Aorta (tissue), 5 donors: ENCODE data around the gene SATB2. TPM values are rescaled to one million over a fixed set of nuclear protein-coding genes. Genes with fewer than 3 reads are reported as not detected.

Experiments
- ATAC-seq: fragments of 200-7000 bp; cut with Tn5 transposase; one replicate; pipeline ENCODE4 v1.9.1; 2022; ENCODE audit warnings: moderate library complexity; ENCODE audit not compliant: low FRiP score
- DNase-seq, 2 donors: peaks; one replicate each; pipeline ENCODE4 v3.0.0-alpha.2; 2020
- H3K27ac ChIP-seq, 2 donors: one replicate each; pipeline ENCODE4 v1.5.1; 2013; ENCODE audit warnings: low read length in 2 of 2, mild to moderate bottlenecking in 2 of 2, moderate library complexity in 2 of 2, control low read depth in 1 of 2, inconsistent platforms in 1 of 2, low read depth in 1 of 2
- H3K27me3 ChIP-seq, 2 donors: one replicate each; pipeline ENCODE4 v1.6.1; 2013; ENCODE audit warnings: control low read depth in 1 of 2, low read length in 1 of 2, mild to moderate bottlenecking in 1 of 2, moderate library complexity in 1 of 2; ENCODE audit not compliant: insufficient read depth in 2 of 2, control insufficient read depth in 1 of 2
- H3K36me3 ChIP-seq, 2 donors: one replicate each; pipeline ENCODE4 v1.6.1; 2013; ENCODE audit warnings: control low read depth in 1 of 2, low read length in 1 of 2, mild to moderate bottlenecking in 1 of 2; ENCODE audit not compliant: insufficient read depth in 2 of 2, control insufficient read depth in 1 of 2
- H3K4me1 ChIP-seq, 2 donors: one replicate each; pipeline ENCODE4 v1.6.1; 2013; ENCODE audit warnings: low read length in 2 of 2, control low read depth in 1 of 2, mild to moderate bottlenecking in 1 of 2, moderate library complexity in 1 of 2; ENCODE audit not compliant: insufficient read depth in 2 of 2, control insufficient read depth in 1 of 2
- H3K4me3 ChIP-seq, 2 donors: one replicate each; pipeline ENCODE4 v1.5.1; 2013; ENCODE audit warnings: low read length in 2 of 2, control low read depth in 1 of 2, mild to moderate bottlenecking in 1 of 2
- H3K9me3 ChIP-seq: one replicate; pipeline ENCODE4 v1.6.1; 2013; ENCODE audit warnings: mild to moderate bottlenecking, low read length; ENCODE audit not compliant: control insufficient read depth
- WGBS, 2 donors: extraction: QIAGEN DNeasy Blood & Tissue Kit; methylation state at CpG; one replicate each; pipeline ENCODE4 v1.1.7; 2013; 5-methylcytosine and 5-hydroxymethylcytosine counted together
- intact Hi-C, 2 donors: fragments of 100-400 bp; cut with DNase I; formaldehyde crosslinking; loops; one replicate each; pipeline versions ENCODE4 v1.14.2 to v1.15.0; 2022
- polyA plus RNA-seq, 2 donors: library from polyadenylated mRNA; stranded (reverse); fragments of 200-250 nt; gene quantifications; one replicate each; pipeline ENCODE4 v1.2.3, GENCODE V29; 2013
- total RNA-seq, 2 donors: library from RNA; stranded (reverse); fragmentation: NEBNext Ultra II Directional; extraction: Animal tissue kit (Norgen Biotek cat#: 25700); gene quantifications; one replicate each; pipeline ENCODE4 v1.2.1, GENCODE V29; 2021
- donor health status: healthy with polysubstance abuse.
- donor health status: Bipolar disorder and iron deficiency.
- donor health status: DM: no; HTN: no; CAD: no.
- donor health status: DM: no; HTN: no; CAD: no.
- donor health status: DM: yes; HTN: yes; CAD: no.

The SATB2 gene
- total and polyA plus RNA-seq, 4 donors: 1.3 to 14.5 (median 5.9) TPM

DNA sequence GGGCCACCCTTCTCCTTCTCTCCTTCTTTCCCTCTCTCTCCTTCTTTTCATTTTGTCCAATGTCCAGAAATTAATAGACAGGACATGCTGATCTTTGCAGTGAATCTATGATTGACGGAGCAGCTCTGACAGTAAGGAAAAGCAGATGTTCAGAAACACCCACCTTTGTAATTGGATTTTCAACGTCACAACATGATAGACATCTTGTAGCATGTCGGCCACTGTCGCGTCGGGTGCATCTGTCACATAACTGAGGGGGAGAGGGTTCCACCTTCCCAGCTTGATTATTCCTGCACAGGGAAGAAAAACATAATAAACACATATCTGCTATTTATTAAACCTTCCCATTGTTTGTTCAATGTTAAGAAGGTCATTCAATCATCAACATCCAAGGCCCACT is 76.2 kb downstream of the SATB2 start:
- intact Hi-C loops: no loop called here
- Histone ChIP-seq H3K36me3 (peaks cover 2 to 3% of the 10 kb centered on the region in 2 donors), H3K4me3 (no peak overlapping the region), H3K4me1 (no peaks in the 10 kb centered on the region), H3K27ac (no peak overlapping the region), H3K27me3 (no peaks in the 10 kb centered on the region), H3K9me3 (no peaks in the 10 kb centered on the region)
- WGBS, 2 donors: 91 to 94% methylated on average over 6 of the region's 6 CpGs
- ATAC-seq (no peak), DNase-seq (no peak)

DNA sequence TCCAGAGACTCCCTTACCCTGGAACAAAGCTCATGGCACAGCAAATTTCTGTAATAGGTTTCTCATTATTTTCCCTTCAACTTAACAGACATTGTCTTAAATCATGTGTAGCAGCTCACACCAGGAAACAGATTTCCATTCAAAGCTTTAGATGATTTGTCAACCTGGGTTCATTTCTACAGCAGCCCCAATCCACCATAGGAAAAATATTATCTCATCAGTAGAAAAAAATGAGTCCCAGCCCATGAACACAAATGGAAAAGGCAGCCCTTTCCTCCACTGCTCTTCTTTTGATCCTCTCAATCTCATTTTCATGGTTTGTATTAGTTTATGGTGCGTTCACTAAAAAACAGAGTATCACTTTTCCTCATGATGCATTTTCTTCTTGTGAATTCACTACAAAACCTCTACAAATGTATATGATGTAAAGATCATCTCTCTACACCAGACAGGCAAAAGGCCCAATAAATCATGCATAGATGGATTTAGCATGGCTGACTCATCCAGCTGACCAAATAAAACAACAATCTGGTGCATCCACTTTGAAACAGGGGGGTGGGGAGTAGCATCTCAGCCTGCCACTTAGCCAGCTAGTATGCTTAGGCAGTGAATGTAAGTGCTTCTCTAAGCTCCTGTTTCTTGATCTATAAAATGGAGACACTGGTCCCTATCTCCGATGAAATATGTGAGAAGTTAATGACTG is 78.6 kb downstream of the SATB2 start:
- no peak for ATAC-seq
- Histone ChIP-seq H3K9me3 (no peaks in the 10 kb centered on the region), H3K4me1 (no peaks in the 10 kb centered on the region), H3K27ac (no peak overlapping the region), H3K27me3 (no peaks in the 10 kb centered on the region), H3K4me3 (no peak overlapping the region), H3K36me3 (peaks cover 2 to 9% of the 10 kb centered on the region in 2 donors)
- DNase-seq: no peak
- intact Hi-C loops: no loop called here
- WGBS, 2 donors: 98% methylated on average over 2 of the region's 2 CpGs

DNA sequence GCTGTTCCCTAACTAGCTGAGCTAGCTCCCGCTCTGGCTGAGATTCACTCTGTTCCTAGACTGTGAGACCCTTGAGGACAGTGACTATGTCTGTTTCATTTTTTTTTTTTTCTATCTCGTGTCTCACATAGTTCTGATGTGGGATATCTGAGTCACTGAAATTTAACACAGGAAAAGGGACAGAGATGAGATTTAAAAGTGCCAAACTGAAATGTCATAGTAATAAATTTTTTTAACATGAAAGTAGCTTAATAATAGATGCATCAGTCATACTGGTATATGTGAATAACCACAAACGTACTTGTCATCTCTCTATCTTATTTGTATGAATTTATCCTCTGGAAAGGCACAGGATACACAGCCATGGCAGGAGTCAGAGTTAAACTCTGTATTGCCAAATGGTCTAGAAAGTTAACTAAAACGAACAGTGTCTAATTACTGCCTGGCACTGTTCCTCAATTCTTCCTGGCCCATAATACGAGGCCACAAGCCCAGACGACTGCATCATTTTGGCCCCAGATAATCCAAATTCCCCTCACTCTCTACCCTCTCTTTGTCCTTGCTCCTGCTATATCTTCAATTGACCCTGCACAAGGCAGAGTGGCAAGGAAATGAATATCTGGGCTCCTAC is 87.5 kb downstream of the SATB2 start:
- 77 to 79% methylated on average over 6 of the region's 6 CpGs for WGBS, 2 donors
- ATAC-seq: peak; percentile 11
- no peak overlapping the region for H3K27ac ChIP-seq

GRCh38 chr2:199366406-199366805 is 91.3 kb downstream of the SATB2 start:
- H3K27me3 ChIP-seq: no peaks in the 10 kb centered on the region
- no peak for ATAC-seq
- no peaks in the 10 kb centered on the region for H3K4me1 ChIP-seq
- DNase-seq: no peak
- H3K4me3 ChIP-seq: no peak overlapping the region
- no peaks in the 10 kb centered on the region for H3K9me3 ChIP-seq
- H3K27ac ChIP-seq: no peak overlapping the region
- H3K36me3 ChIP-seq: no peaks in the 10 kb centered on the region
- intact Hi-C loops: no loop called here
- 49 to 61% methylated on average over 2 of the region's 2 CpGs for WGBS, 2 donors

More for the DNA sequence above, 87.5 kb downstream of the SATB2 start:
- H3K4me1 ChIP-seq: no peaks in the 10 kb centered on the region
- H3K4me3 ChIP-seq: no peak overlapping the region
- intact Hi-C loops: no loop called here
- no peaks in the 10 kb centered on the region for H3K36me3 ChIP-seq
- no peak for DNase-seq
- H3K9me3 ChIP-seq: no peaks in the 10 kb centered on the region
- H3K27me3 ChIP-seq: no peaks in the 10 kb centered on the region

DNA sequence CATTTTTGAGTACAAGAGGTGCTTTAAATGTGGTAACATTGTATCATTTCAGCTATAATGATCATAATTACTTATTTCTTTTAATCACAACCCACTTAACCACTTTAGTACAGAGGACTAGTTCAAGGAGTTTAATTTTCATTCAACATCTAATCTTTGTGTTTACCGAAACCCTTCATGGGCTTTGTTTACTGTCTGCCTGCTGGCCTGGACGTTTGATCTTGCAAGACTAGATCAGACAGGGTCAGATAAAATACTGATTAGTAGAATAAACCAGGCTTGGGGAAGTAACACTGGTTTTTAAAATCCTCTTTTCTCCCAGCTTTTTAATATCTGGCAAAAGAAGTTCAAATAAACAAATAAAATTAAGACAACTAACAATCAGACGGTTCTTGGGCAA is 93.6 kb downstream of the SATB2 start:
- Histone ChIP-seq H3K9me3 (no peaks in the 10 kb centered on the region), H3K27ac (no peak overlapping the region), H3K36me3 (no peaks in the 10 kb centered on the region), H3K4me1 (no peaks in the 10 kb centered on the region), H3K27me3 (no peaks in the 10 kb centered on the region), H3K4me3 (no peak overlapping the region)
- DNase-seq (no peak), ATAC-seq (no peak)
- intact Hi-C loops: no loop called here
- 82 to 86% methylated on average over 3 of the region's 3 CpGs for WGBS, 2 donors

- no peak overlapping the region for H3K4me3 ChIP-seq
- H3K4me1 ChIP-seq: no peaks in the 10 kb centered on the region
- no peaks in the 10 kb centered on the region for H3K27me3 ChIP-seq
- WGBS, 2 donors: 58 to 61% methylated on average over 5 of the region's 5 CpGs
- H3K36me3 ChIP-seq: no peaks in the 10 kb centered on the region
- intact Hi-C loops: no loop called here
- DNase-seq (no peak), ATAC-seq (no peak)
- H3K9me3 ChIP-seq: no peaks in the 10 kb centered on the region
- H3K27ac ChIP-seq: no peak overlapping the region
These were observed 101.3 kb downstream of the SATB2 start for GRCh38 chr2:199356412-199356811.

DNA sequence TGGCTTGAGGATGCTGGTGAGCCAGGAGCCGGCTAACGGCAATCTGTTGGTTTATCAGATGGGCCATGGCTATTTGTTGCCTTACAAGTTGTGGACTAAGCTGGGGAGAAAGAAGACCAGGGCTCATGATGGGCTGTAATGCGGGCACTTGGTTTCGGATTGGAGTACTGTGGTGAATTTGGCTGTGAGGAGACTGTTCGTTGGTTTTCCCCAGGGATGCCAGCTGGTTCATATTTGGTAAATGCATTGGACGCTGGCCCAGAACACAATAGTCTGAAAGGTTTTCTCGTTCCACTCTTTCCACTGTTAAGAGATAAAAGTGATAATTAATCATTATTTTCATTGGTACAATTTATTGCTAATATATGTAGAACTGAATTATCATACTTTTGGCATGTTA is 108.9 kb downstream of the SATB2 start:
- no peaks in the 10 kb centered on the region for H3K4me1 ChIP-seq
- ATAC-seq (no peak), DNase-seq (no peak)
- peaks cover 0 to 3% of the 10 kb centered on the region in 2 donors for H3K36me3 ChIP-seq
- intact Hi-C loops: no loop called here
- no peaks in the 10 kb centered on the region for H3K27me3 ChIP-seq
- 71 to 73% methylated on average over 7 of the region's 7 CpGs for WGBS, 2 donors
- H3K9me3 ChIP-seq: no peaks in the 10 kb centered on the region
- no peak overlapping the region for H3K4me3 ChIP-seq
- H3K27ac ChIP-seq: no peak overlapping the region

DNA sequence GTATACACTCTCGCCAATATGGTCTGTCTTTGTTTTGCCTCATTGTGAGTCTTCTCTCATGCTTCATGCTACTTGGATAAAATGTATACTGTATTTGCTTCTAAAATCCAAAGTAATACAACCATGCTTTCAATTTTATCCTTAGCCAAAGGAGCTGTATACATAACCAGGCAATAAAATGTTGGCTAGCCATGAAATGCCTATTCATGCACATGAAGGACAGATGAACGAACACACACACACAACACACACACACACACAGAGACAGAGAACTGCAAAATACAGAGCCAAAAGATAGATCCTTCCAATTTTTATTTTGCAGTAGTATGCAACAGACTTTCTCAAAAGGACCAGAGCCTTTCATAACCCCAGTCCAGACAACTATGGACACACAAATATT is 113.7 kb downstream of the SATB2 start:
- Histone ChIP-seq H3K4me3 (no peak overlapping the region), H3K4me1 (no peaks in the 10 kb centered on the region), H3K9me3 (no peaks in the 10 kb centered on the region), H3K27ac (no peak overlapping the region), H3K36me3 (peaks cover 0 to 3% of the 10 kb centered on the region in 2 donors), H3K27me3 (no peaks in the 10 kb centered on the region)
- intact Hi-C loops: no loop called here
- no peak for ATAC-seq
- WGBS, 2 donors: 95 to 96% methylated on average over 2 of the region's 2 CpGs
- no peak for DNase-seq

DNA sequence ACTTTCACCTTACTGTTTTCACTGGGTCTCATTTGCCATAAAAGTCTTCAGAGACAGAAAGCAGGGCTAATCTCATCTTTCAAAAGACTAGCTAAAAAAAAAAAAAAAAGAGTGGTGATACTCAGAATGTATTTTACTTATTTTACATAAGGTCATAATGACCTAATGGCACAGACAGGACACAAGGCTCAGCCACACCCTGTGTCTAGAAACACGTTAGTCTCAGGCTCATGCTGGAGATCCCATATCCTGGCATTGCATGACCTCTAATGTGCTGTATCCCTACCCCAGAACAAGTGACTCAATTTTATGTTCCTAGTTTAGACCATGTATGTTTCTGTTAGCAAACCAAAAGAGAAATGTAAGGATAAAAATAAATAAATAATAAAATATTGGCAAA is 115.4 kb downstream of the SATB2 start:
- H3K9me3 ChIP-seq: no peaks in the 10 kb centered on the region
- no peaks in the 10 kb centered on the region for H3K27me3 ChIP-seq
- DNase-seq (no peak), ATAC-seq (no peak)
- no peak overlapping the region for H3K27ac ChIP-seq
- H3K4me1 ChIP-seq: no peaks in the 10 kb centered on the region
- no peak overlapping the region for H3K4me3 ChIP-seq
- WGBS, 2 donors: 90 to 100% methylated on average over 1 of the region's 1 CpG
- intact Hi-C loops: no loop called here
- no peaks in the 10 kb centered on the region for H3K36me3 ChIP-seq
